Mammary epithelial cell (primary cell): ENCODE data around the gene DCHS2.

Experiments
- EZH2 ChIP-seq: IDR thresholded peaks from 2 replicates; pipeline ENCODE4 v1.6.1; 2012; ENCODE audit warnings: low read length, inconsistent platforms, borderline replicate concordance
- TF ChIP-seq, protein P1 (sequence below), 2 donors: IDR thresholded peaks in 1 of 2; conservative IDR thresholded peaks in 1 of 2; 2 replicates each; pipeline ENCODE4 v1.5.1; 2011 to 2012; ENCODE audit warnings: inconsistent platforms in 2 of 2, low read length in 2 of 2, mild to moderate bottlenecking in 2 of 2, control low read depth in 1 of 2, low read depth in 1 of 2; ENCODE audit not compliant: insufficient read depth in 1 of 2; ENCODE audit errors: extremely low read depth in 1 of 2

DNA sequence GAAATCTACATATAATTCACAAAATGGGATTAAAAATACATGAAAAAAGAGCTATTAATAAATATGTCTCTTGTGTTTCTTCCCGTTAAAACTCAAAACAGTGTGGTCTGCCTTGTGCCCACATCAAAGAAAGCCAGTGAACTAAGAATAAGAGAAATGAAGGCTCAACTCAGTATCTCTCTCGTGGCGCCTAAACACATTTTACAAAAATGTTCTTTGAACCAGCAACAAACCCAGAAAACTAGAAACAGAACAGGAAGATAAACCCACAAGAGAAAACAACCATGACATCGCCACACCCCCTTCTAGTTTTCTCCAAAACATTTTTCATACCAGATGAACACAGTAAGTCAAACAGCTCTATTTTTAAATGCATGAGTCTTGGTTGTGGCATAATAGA is 130.1 kb downstream of the DCHS2 start:
- TF ChIP-seq, protein P1, sequence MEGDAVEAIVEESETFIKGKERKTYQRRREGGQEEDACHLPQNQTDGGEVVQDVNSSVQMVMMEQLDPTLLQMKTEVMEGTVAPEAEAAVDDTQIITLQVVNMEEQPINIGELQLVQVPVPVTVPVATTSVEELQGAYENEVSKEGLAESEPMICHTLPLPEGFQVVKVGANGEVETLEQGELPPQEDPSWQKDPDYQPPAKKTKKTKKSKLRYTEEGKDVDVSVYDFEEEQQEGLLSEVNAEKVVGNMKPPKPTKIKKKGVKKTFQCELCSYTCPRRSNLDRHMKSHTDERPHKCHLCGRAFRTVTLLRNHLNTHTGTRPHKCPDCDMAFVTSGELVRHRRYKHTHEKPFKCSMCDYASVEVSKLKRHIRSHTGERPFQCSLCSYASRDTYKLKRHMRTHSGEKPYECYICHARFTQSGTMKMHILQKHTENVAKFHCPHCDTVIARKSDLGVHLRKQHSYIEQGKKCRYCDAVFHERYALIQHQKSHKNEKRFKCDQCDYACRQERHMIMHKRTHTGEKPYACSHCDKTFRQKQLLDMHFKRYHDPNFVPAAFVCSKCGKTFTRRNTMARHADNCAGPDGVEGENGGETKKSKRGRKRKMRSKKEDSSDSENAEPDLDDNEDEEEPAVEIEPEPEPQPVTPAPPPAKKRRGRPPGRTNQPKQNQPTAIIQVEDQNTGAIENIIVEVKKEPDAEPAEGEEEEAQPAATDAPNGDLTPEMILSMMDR (conservative IDR thresholded peaks at IDR 0.05 in 1 of 2, IDR thresholded peaks at IDR 0.05 in 1 of 2; ENCODE audit: extremely low read depth in 1 of 2, insufficient read depth in 1 of 2, low read depth in 1 of 2, low read length in 2 of 2) = no peak
- TF ChIP-seq EZH2 = no peak
